GM19395 (cell line): Measurements from ENCODE around the gene FAM237B.
A peak's percentile ranks its signal among the peaks of the same experiment; 100 is the strongest.

ENCODE experiments used
- ATAC-seq: cut with Tn5 transposase; IDR thresholded peaks from one replicate; pipeline ENCODE4 v1.9.1; 2021; ENCODE audit warnings: mild to moderate bottlenecking, moderate library complexity; ENCODE audit not compliant: unreplicated experiment

FAM237B gene

DNA sequence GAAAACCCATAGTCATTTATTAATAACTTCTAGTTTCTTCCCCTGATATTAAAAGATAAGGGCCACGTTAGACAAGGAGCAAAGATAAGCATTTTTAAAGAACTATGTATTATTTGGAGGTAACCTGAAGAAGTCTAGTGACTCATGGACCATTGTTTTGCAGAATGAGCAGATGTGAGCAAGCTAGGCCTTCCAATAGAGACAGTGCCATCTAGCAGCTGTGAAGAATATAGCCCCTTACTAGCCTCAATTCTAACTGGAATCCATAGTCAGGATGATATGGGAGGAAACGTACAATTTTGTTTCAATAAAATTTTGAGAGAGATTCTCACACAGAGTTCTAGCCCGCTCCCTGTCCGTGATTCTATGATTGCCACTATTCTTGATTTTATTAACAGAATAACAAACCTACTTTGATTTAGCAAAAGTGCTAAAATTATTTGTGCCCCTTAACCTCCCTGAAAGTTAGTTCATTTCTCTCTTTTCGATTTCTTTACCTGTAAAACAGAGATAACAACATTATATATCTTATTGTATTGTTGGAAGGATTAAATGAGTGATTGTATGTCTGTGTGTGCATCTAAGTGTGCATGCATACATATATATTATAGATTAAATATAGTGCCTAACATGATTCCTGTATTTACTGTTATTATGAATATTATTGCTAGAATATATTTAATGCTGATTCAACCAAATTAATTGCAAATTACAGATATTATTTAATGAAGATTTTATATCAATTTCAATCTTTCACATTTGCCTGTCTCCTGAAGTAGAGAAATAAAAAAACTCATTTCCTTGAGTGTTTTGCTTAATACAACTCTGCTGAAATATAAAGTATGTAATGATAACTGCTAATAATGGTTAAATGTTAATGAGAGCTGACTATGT lies 22.7 kb downstream of the FAM237B start:
- ATAC-seq = peak; percentile 84

DNA sequence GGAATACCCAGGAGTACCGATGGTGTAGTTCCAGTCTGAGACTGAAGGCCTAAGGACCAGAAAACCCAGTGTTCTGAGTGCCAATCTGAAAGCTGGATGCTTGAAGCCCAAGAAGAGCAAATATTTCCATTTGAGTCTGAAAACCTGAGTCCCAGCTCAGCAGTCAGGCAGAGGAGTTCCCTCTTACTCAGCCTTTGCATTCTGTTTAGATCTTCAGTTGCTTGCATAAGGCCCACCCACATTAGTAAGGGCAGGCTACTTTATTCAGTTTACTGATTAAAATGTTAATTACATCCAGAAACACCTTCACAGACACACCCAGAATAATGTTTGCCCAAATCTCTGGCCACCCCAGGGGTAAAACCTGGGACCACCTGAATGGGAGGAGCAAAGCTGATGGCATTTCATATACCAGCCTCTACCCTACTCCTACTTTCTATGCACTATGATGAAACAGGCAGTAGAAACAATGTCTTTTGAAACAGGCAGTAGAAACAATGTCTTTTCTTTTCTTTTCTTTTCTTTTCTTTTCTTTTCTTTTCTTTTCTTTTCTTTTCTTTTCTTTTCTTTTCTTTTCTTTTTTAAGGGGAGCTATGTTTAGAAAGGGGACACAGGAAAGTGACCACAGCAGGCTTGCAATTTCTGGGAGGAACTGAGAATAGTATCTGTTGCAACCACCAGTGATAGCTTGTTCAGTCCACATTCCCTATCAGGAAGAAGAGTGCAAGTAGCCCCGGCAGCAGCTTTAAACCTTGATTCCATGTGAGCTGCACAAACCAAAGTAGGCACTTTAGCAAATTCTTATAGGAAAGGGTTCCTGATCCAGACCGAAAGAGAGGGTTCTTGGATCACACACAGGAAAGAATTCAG lies 30.6 kb downstream of the FAM237B start:
- ATAC-seq = no peak

DNA sequence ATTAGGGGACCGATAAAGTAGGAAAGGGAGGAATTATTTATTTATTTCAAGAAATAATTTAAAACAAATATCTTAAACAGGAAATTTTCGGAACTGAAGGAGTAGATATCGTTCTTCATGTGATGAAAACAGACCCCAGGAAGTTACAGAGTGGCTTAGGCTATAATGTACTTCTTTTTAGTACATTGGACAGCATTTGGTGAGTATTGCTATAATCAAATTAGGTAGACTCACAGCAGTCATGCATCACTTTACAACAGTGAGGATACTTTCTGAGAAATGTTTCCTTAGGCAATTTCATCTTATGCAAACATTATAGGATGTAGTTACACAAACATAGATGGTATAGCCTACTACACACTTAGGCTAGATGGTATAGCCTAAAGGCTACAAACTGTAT lies 33.0 kb downstream of the FAM237B start:
- ATAC-seq = no peak

DNA sequence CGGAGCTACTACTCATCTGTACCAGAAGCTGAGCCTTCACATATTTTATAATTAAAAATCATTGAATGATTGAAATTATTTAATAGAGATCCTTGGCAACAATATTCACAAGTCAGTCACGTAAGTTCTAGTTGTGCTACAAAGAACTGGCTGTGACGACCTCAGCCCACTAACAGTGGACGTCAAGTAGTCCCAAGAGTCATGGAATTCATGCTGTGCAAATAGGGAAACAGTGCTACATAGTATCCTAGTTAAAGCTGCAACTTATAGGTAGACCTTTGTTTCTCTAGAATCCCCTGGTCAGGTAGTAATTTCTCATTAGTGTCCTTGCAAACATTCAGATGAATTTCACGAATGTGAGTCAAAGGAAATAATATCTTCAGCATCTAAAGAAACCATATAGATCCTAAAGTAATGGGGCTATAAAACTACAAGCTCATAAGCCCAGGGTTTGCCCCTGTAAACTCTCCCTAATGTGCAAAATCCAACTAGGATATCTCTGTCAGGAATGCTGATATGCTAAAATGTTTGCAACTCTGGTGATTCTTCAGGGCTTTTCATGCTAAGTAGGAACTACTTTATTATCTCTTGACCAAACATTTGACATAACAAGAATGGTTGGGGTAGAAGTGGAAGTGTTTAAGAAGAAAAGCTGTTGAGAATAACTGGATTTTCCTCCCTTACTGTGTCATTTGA lies 44.9 kb downstream of the FAM237B start:
- ATAC-seq = no peak

DNA sequence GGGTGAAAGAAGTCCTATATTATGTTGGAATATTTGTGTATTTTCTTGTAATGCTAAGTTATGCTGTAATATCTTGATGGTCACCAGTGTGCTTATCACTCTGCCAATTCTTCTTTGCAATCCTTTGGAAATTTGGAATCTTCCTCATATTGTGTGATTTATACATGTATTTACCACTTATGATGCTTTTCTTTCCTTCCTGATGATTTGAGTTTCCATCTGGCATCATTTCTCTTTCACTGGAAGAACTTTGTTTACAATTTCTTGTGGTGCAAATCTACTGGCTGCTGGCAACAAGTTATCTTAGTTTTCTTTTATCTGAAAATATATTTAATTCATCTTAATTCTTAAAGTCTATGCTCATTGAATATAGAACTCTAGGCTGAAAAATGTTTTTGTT lies 46.9 kb downstream of the FAM237B start:
- no peak for ATAC-seq

DNA sequence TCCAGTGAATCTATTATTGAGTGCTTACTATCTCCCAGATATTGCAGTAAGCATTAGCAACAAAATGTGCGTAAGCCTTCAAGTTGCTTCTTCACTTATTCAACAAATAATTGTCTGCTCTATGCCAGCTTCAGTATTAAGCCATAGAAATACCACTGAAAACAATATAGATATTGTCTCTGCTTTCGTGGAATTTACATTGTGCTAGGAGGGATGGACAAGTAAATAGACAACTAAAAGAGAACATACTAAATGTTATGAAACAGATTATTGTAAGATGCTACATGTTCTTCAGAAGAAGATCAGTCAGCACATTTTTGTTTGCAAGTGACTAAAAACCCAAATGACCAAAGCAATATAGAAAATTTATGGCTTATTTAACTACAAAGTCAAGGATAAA lies 48.9 kb downstream of the FAM237B start:
- ATAC-seq = no peak

DNA sequence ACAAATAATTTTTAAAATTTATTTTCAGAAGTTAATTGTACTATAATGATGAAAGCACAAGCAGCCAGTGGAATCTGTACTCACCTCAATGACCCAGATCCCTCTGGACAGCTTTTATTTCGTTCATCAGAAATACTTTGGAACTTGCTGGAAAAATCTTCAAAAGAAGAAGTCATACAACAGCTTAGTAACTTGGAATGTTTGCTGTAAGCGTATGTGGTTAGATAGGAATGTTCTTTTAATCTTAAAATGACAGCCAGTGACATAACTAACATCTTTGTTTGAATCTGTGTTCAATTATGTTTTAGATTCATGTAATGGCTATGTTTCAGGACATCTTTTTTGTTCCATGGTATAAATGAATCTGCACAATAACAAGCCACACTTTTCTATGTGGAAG lies 49.4 kb downstream of the FAM237B start:
- no peak for ATAC-seq

DNA sequence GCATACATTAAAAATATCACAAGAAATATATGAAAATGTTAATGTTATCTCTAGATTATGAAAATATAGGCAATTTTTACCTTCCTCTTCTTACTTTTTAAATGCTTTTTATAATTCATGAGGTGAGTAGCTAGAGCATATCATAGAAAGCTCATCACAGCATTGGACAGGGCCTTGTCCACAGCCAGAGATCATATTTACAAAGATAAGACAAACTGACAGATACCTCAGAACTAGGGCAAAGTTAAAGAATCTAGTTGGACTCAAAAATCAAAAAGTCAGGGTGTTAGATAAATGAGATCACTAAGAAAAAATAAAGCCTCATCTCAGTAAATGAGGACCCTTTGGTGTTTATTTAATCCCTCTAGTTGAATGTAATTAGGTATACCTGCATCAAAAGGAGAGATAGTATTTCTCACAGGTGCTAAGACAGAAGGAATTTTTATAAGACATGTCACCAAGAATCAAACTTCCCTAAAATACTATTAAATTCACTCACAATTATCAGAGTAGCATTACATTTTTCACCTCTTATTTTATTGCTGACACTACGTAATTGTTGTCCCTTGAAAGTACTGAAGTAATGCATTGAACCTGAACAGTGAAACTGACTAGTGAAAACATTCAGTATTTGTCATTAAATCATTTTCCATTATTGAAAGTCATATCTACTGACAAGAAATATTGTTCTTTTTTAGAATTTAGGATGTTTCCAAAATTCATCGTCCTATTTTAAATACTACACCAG lies 50.5 kb downstream of the FAM237B start:
- no peak for ATAC-seq

DNA sequence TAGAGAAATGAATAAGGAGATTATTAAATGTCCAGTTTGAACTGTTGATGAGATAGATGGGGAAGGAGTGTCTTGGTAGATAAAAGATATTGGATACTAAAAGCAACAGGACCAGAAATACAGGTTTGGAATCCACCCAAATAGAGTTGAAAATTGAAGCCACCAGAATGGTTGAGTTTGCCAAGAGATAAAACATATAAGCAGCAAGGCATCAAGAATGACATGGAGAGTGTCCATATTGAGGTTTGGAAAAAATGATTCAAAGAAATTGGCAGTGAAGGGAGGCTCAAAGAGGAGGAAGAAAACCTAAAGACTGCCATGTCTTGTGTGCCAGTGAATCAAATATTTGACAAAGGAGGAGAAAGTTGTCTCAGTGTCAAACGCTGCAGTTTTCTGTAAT lies 51.9 kb downstream of the FAM237B start:
- ATAC-seq = no peak

DNA sequence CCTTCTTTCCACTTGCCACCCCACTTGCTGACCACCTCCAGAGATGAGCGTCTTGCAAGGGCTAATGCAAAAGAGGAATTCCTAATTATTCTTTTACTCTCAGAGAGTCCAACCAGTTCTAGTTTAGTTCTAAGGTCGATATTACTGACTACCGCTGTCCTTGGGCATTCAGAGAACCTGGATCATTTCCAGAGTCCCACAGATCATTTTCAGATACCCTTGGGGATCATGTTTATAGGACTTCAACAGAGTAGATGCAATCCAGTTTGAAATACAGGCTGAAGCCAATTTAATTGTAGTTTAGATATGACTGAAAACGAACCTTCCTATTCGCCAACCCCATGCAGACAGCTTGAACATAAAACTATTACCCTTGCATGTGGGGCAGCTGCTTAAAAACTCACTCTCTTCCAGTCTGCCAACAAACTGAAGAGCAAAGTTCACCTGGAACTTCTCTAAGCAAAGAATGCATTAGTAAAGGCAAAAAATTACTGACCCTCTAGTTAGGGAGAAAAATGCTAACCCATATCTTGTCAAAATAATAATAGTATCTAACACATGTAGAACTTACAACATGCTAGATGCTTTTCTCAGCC lies 53.7 kb downstream of the FAM237B start:
- ATAC-seq = no peak

DNA sequence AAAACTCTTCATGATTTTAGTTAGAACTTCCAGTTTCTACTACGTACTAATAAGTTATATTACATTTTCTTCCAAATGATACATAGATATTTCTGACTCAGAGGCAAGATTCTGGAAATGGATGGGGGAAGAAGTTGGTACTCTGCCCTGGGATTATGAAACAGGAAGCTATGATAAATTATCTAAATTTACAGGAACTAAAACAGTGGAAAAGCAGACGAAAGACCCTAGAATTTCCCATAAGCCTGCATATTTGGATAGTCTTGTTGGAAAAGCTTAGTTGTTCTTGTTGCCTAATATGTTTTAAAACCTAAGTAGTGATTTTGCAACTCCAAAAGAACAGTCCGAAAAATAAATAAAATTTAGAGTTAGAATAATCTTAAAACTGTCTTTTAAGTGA lies 54.3 kb downstream of the FAM237B start:
- no peak for ATAC-seq
